HG03571 (cell line): ENCODE data around the gene CRISP2.

Experiments
- ATAC-seq: cut with Tn5 transposase; IDR thresholded peaks from one replicate; pipeline ENCODE4 v1.9.1; 2021; ENCODE audit not compliant: unreplicated experiment

CRISP2 gene

GRCh38 chr6:49662231-49662891 is 51.0 kb downstream of the CRISP2 start:
- no peak for ATAC-seq

GRCh38 chr6:49653942-49654341 is 59.4 kb downstream of the CRISP2 start:
- no peak for ATAC-seq

- no peak for ATAC-seq
Measured at GRCh38 chr6:49653438-49653837, 59.9 kb downstream of the CRISP2 start.

GRCh38 chr6:49651239-49651638 is 62.1 kb downstream of the CRISP2 start:
- ATAC-seq: no peak

GRCh38 chr6:49649988-49650387 is 63.4 kb downstream of the CRISP2 start:
- ATAC-seq: no peak

- ATAC-seq: no peak
Measured at GRCh38 chr6:49648036-49648435, 65.3 kb downstream of the CRISP2 start.

GRCh38 chr6:49647476-49647875 is 65.9 kb downstream of the CRISP2 start:
- no peak for ATAC-seq

- no peak for ATAC-seq
Measured at GRCh38 chr6:49646942-49647341, 66.4 kb downstream of the CRISP2 start.

GRCh38 chr6:49646130-49646824 is 67.1 kb downstream of the CRISP2 start:
- ATAC-seq: no peak

- ATAC-seq: no peak
Measured at GRCh38 chr6:49645139-49645538, 68.2 kb downstream of the CRISP2 start.
